GM18858 (cell line): ENCODE results near the gene DNM3.
A peak's percentile ranks its signal among the peaks of the same experiment; 100 is the strongest.
"Not testable (repeated sequence)": the region's sequence is repeated elsewhere in the genome, so short reads cannot be mapped to it uniquely, and the experiment has no call there.

Experiments used
- ATAC-seq: cut with Tn5 transposase; IDR thresholded peaks from one replicate; pipeline ENCODE4 v1.9.1; 2021; ENCODE audit not compliant: unreplicated experiment

The DNM3 gene

GRCh38 chr1:172347416-172347815 lies 506.1 kb downstream of the DNM3 start:
- no peak for ATAC-seq

GRCh38 chr1:172350856-172351255 lies 509.6 kb downstream of the DNM3 start:
- ATAC-seq, result no peak

GRCh38 chr1:172351346-172351745 lies 510.0 kb downstream of the DNM3 start:
- no peak for ATAC-seq

- ATAC-seq, result no peak
Observed at GRCh38 chr1:172351754-172352161, 510.5 kb downstream of the DNM3 start.

GRCh38 chr1:172352435-172352834 lies 511.1 kb downstream of the DNM3 start:
- no peak for ATAC-seq

GRCh38 chr1:172354291-172355274 lies 513.3 kb downstream of the DNM3 start:
- no peak for ATAC-seq

GRCh38 chr1:172356620-172357019 lies 515.3 kb downstream of the DNM3 start:
- ATAC-seq, result no peak

GRCh38 chr1:172357753-172358385 lies 516.6 kb downstream of the DNM3 start:
- ATAC-seq, result no peak

GRCh38 chr1:172359491-172359999 lies 518.2 kb downstream of the DNM3 start:
- no peak for ATAC-seq

- ATAC-seq, result no peak
Observed at GRCh38 chr1:172360511-172360910, 519.2 kb downstream of the DNM3 start.

- no peak for ATAC-seq
Observed at GRCh38 chr1:172360985-172361384, 519.7 kb downstream of the DNM3 start.

GRCh38 chr1:172363852-172364251 lies 522.6 kb downstream of the DNM3 start:
- ATAC-seq, result no peak

GRCh38 chr1:172371646-172372045 lies 530.3 kb downstream of the DNM3 start:
- ATAC-seq, result not testable (repeated sequence)

GRCh38 chr1:172373864-172374263 lies 532.6 kb downstream of the DNM3 start:
- no peak for ATAC-seq

- ATAC-seq, result no peak
Observed at GRCh38 chr1:172375211-172375631, 533.9 kb downstream of the DNM3 start.

GRCh38 chr1:172376431-172376830 lies 535.1 kb downstream of the DNM3 start:
- ATAC-seq, result no peak

GRCh38 chr1:172377565-172377964 lies 536.3 kb downstream of the DNM3 start:
- ATAC-seq, result no peak

GRCh38 chr1:172378109-172378760 lies 536.9 kb downstream of the DNM3 start:
- ATAC-seq, result no peak

- peak; percentile 90 for ATAC-seq
Observed at GRCh38 chr1:172380441-172381244, 539.3 kb downstream of the DNM3 start.

GRCh38 chr1:172381946-172382345 lies 540.6 kb downstream of the DNM3 start:
- no peak for ATAC-seq

- ATAC-seq, result no peak
Observed at GRCh38 chr1:172382406-172382805, 541.1 kb downstream of the DNM3 start.
